MG63 (cell line): ENCODE measurements around the gene TRPC5OS. TPM values are rescaled to one million over a fixed set of nuclear protein-coding genes. Genes with fewer than 3 reads are reported as not detected.
A peak's percentile ranks its signal among the peaks of the same experiment; 100 is the strongest.

Experiments used
- DNase-seq: peaks from one replicate; pipeline ENCODE4 v3.0.0-alpha.2; 2020
- H3K27me3 ChIP-seq: fragments of 250-450 bp; sonication (Bioruptor Pico); 2 replicates; pipeline ENCODE4 v1.5.1; 2020; ENCODE audit warnings: mild to moderate bottlenecking, moderate library complexity
- H3K36me3 ChIP-seq: fragments of 250-450 bp; sonication (Bioruptor Pico); 2 replicates; pipeline ENCODE4 v1.5.1; 2020; ENCODE audit warnings: mild to moderate bottlenecking, moderate library complexity
- H3K4me3 ChIP-seq: fragments of 250-450 bp; sonication (Bioruptor Pico); 2 replicates; pipeline ENCODE4 v1.5.1; 2020; ENCODE audit warnings: mild to moderate bottlenecking, moderate library complexity
- H3K9me3 ChIP-seq: fragments of 250-450 bp; sonication (Bioruptor Pico); 2 replicates; pipeline ENCODE4 v1.5.1; 2020; ENCODE audit warnings: mild to moderate bottlenecking, moderate library complexity
- total RNA-seq: library from RNA; depleted of rRNA; stranded (reverse); fragments of >200 nt; shearing (Covaris generic); gene quantifications from 2 replicates; pipeline ENCODE4 v1.2.3, GENCODE V29; 2014; ENCODE audit warnings: low replicate concordance; rRNA removed

Gene TRPC5OS
- not detected in 2 replicates for total RNA-seq

- Histone ChIP-seq H3K27me3 (no peaks in the 10 kb centered on the region), H3K36me3 (no peaks in the 10 kb centered on the region), H3K4me3 (no peak within 1 kb of the TSS), H3K9me3 (no peaks in the 10 kb centered on the region)
- DNase-seq: no peak
Observed at GRCh38 chrX:111875881-111876280, at the start of gene TRPC5OS. Gene TRPC5OS (plus strand): TSS chrX:111876181. CDS start chrX:111901850, 25,669 bp downstream.

DNA sequence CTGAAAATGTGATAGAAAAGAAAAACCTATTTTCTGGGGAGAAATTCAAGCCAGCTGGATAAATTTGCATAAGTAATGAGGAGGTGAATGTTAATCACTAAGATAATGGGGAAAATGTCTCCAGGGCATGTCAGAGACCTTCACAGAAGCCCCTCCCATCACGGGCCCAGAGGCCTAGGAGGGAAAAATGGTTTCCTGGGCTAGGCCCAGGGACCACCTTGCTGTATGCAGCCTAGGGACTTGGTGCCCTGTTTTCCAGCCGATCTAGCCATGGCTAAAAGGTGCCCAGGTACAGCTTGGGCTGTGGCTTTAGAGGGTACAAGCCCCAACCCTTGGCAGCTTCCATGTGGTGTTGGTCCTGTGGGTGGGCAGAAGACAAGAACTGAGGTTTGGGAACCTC is 46.6 kb upstream of the TRPC5OS start:
- H3K9me3 ChIP-seq: no peaks in the 10 kb centered on the region

GRCh38 chrX:111830571-111830970 is 45.4 kb upstream of the TRPC5OS start:
- no peak for DNase-seq
- Histone ChIP-seq H3K4me3 (no peak overlapping the region), H3K9me3 (no peaks in the 10 kb centered on the region), H3K27me3 (no peaks in the 10 kb centered on the region), H3K36me3 (no peaks in the 10 kb centered on the region)

More for the DNA sequence above, 46.6 kb upstream of the TRPC5OS start:
- DNase-seq: no peak
- no peaks in the 10 kb centered on the region for H3K36me3 ChIP-seq
- no peak overlapping the region for H3K4me3 ChIP-seq
- H3K27me3 ChIP-seq: no peaks in the 10 kb centered on the region

GRCh38 chrX:111831343-111831742 is 44.6 kb upstream of the TRPC5OS start:
- H3K27me3 ChIP-seq: no peaks in the 10 kb centered on the region
- no peaks in the 10 kb centered on the region for H3K9me3 ChIP-seq
- DNase-seq: no peak
- no peaks in the 10 kb centered on the region for H3K36me3 ChIP-seq
- H3K4me3 ChIP-seq: no peak overlapping the region

GRCh38 chrX:111837197-111837596 is 38.8 kb upstream of the TRPC5OS start:
- Histone ChIP-seq H3K9me3 (no peaks in the 10 kb centered on the region), H3K36me3 (no peaks in the 10 kb centered on the region), H3K4me3 (no peak overlapping the region), H3K27me3 (no peaks in the 10 kb centered on the region)
- no peak for DNase-seq

DNA sequence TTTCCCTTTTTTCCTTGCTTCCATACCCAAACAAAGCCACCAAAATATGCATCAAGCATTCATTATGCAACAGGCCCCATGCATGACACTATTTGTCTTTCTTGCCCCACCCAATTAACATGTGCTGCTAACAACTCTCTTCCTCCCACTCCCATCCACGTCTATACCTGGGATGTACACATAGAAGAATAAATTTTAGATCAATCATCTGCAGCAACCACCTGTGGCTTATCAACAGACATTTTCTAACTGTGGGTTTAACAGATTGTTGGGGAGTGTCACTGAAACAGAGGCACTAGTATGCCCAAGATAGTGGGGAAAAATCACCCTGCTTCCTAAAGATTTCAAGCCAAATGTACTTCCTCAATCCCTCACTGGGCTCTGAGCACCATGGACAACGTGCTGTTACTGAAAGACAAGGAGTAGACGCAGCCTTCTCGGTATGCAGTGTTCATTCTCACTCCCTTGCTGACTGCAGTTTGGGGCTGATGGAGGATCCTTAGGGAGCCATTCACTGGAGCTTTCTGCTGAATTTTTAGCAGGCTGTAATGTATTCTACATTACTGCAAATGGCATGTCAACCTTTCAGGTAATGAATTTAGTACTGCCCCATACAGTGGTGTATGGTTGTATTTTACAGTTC is 28.4 kb upstream of the TRPC5OS start:
- Histone ChIP-seq H3K4me3 (no peak overlapping the region), H3K36me3 (no peaks in the 10 kb centered on the region), H3K9me3 (no peaks in the 10 kb centered on the region), H3K27me3 (no peaks in the 10 kb centered on the region)
- DNase-seq: no peak

DNA sequence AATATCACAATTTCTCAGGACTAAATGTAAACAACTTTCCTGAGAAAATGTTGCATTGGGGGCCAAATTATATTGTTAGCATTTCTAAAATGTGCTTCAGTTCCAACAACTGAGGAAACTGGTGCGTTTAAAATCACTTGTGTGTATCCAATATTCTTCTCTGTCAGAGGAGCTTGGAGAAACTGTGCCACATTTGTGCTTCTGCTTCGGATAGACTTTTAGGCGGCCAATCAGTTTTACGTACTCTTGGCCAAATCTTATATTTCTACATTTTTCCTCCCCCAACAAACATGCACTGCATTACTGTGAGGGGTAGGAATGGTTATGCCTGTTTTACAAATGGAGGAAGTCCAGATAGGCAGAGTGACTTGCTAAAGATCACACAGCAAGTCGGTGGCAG is 27.4 kb upstream of the TRPC5OS start:
- H3K9me3 ChIP-seq: no peaks in the 10 kb centered on the region
- no peaks in the 10 kb centered on the region for H3K27me3 ChIP-seq
- H3K36me3 ChIP-seq: no peaks in the 10 kb centered on the region
- H3K4me3 ChIP-seq: no peak overlapping the region
- no peak for DNase-seq

DNA sequence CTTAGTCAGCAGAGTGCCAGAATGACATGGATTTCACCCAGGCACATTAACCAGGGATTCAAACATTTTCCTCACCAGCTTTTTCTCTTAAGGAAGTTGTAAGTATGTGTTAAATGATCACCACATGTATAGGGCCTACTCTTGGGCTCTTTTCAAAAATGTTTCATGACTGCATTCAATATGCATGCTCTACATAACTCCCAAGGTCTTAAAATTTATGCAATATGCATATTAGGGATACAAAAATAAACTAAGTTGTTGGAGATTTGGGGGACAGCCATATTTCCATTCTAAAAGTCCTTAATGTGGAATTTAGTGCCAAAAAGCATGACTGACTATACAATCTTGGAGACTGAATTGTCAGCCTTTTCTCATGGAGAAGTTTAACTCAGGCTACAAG is 25.0 kb upstream of the TRPC5OS start:
- H3K4me3 ChIP-seq: no peak overlapping the region
- H3K27me3 ChIP-seq: no peaks in the 10 kb centered on the region
- no peaks in the 10 kb centered on the region for H3K36me3 ChIP-seq
- no peak for DNase-seq
- no peaks in the 10 kb centered on the region for H3K9me3 ChIP-seq

DNA sequence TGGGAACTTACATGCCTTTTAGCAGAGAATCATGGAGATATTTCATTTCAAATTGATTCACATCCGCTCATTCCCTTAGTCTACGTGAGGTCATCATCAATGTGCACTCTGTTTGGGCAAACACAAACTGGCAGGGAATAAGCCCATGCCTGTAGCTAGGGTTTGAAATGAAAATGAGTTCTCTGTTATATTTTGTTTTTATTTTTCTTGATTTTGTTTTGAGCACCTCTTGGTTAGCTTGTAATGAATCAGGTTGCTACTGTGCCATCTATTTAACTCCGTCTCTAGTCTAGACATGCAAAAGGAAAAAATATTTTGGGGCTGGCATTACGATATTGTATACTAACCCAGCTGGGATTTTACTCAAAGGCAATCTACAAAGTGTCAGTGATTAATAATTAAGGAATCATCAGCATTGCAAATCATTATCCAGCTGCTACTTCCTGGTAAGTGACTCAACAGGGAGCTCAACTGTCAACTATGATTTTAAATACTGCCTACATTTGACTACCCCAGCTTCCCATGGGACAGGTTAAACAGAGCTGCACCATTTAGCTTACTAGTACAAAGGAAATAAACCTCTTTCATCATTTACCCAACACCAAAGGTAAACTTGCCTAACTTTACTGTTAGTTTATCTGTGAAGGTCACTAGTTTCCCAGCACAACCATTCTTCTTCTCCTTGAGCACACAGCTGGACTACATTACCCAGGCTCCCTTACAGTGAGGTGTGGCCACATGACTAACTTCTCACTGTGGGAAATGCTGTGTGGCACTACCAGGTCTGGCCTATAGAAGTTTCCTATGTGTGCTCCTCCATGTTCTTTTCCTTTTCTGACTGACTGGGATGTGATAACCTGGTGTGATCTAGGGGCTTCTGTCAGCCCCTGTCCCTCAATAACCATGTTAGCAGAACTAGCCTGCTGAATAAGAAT is 21.2 kb upstream of the TRPC5OS start:
- Histone ChIP-seq H3K4me3 (no peak overlapping the region), H3K27me3 (no peaks in the 10 kb centered on the region), H3K9me3 (no peaks in the 10 kb centered on the region), H3K36me3 (no peaks in the 10 kb centered on the region)
- DNase-seq: peak; percentile 2

GRCh38 chrX:111857534-111858060 is 18.4 kb upstream of the TRPC5OS start:
- DNase-seq: no peak
- Histone ChIP-seq H3K9me3 (no peaks in the 10 kb centered on the region), H3K4me3 (no peak overlapping the region), H3K27me3 (no peaks in the 10 kb centered on the region), H3K36me3 (no peaks in the 10 kb centered on the region)

DNA sequence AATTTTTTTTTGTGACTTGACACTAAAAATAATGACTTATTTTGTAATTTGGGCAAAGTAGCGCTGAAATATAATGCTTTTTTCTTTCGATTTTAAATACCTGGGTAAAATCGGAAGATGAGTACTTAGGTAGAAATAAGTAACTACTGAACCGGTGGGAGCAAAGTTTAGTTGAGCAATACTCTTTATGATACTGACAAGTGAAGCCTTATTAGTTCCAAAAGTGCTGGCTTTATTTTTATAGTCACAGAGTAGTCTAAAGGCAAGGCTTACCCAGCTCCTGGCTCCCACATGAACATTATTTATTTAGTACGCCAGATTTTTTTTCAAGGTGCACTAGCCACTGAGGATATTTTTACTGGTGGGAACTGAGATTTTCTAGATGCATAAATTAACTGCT is 14.4 kb upstream of the TRPC5OS start:
- Histone ChIP-seq H3K27me3 (no peaks in the 10 kb centered on the region), H3K4me3 (no peak overlapping the region), H3K36me3 (no peaks in the 10 kb centered on the region), H3K9me3 (no peaks in the 10 kb centered on the region)
- no peak for DNase-seq

DNA sequence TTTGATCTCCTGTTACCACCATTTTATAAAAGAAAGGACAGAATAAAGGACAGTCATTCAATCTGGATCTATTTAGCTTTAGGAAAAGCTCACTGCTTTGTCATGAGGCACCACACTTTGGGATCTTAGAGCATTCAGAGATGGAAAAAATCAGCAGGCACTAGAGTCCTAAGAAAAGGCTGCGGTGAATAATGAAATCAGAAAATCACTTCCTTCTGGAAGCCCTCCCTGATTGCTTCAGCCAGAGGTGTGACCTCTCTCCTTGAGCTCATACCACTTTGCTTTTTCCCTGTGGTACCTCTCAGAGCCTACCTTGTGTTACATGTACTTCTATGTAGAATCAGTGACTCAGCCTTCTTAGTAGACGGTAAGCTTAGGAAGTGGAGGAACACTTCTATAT is 8.7 kb upstream of the TRPC5OS start:
- H3K36me3 ChIP-seq: no peaks in the 10 kb centered on the region
- no peak overlapping the region for H3K4me3 ChIP-seq
- no peak for DNase-seq
- no peaks in the 10 kb centered on the region for H3K9me3 ChIP-seq
- H3K27me3 ChIP-seq: no peaks in the 10 kb centered on the region

- H3K36me3 ChIP-seq: no peaks in the 10 kb centered on the region
- H3K27me3 ChIP-seq: no peaks in the 10 kb centered on the region
- no peaks in the 10 kb centered on the region for H3K9me3 ChIP-seq
- H3K4me3 ChIP-seq: no peak overlapping the region
- DNase-seq: no peak
Observed at GRCh38 chrX:111868726-111869638, 7.0 kb upstream of the TRPC5OS start.

DNA sequence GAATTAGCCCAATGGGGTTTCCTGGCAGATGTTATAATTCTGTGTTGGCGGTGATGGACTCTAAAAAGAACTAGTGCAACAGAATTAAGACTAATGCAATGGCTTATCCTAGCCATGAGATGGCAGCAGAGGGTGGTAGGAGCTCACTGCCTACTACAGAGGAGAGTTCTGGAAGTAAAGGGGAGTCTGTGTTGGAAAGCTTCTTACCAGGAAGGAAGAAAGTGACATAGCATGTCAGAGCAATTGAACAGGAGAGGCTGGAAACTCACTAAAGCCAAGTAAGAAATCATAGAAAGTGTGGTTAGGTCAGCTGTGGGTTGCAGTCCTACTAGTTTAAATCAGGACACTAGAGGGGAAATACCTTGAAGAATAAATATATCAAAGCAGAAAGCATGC is 6.3 kb upstream of the TRPC5OS start:
- no peaks in the 10 kb centered on the region for H3K9me3 ChIP-seq
- H3K4me3 ChIP-seq: no peak overlapping the region
- peak; percentile 3 for DNase-seq
- H3K36me3 ChIP-seq: no peaks in the 10 kb centered on the region
- H3K27me3 ChIP-seq: no peaks in the 10 kb centered on the region

- Histone ChIP-seq H3K9me3 (no peaks in the 10 kb centered on the region), H3K27me3 (no peaks in the 10 kb centered on the region), H3K36me3 (no peaks in the 10 kb centered on the region), H3K4me3 (no peak overlapping the region)
- DNase-seq: no peak
Observed at GRCh38 chrX:111874241-111874640, 1.7 kb upstream of the TRPC5OS start.

- Histone ChIP-seq H3K4me3 (no peak overlapping the region), H3K27me3 (no peaks in the 10 kb centered on the region), H3K36me3 (no peaks in the 10 kb centered on the region), H3K9me3 (no peaks in the 10 kb centered on the region)
- no peak for DNase-seq
Observed at GRCh38 chrX:111876646-111877045, 665 bp downstream of the TRPC5OS start.

DNA sequence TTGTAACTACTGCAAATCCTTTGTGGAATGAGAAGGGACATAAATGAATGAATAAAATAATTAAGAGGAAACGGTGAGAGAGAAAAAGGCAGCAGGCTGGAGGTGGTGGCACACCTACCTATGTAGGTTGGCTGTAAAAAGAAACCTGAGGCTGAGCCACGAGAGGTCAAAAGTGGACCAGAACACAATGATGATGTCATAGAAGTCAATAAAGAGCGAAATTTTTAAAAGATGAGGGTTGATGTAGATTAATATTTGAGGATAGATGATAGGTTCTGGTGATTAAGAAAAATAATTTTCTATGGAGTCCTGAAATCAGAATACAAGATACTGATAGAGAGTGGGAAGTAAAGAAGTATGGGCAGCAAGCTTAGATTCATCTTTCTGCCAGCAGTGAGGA is 1.7 kb downstream of the TRPC5OS start:
- no peak for DNase-seq
- H3K27me3 ChIP-seq: no peaks in the 10 kb centered on the region

More for the DNA sequence above, 1.7 kb downstream of the TRPC5OS start:
- Histone ChIP-seq H3K9me3 (no peaks in the 10 kb centered on the region), H3K4me3 (no peak overlapping the region), H3K36me3 (no peaks in the 10 kb centered on the region)
